ENCODE results near the gene SLC16A11.
"Not testable (repeated sequence)": the region's sequence is repeated elsewhere in the genome, so short reads cannot be mapped to it uniquely, and the experiment has no call there.

Gene SLC16A11

GRCh38 chr17:7043497-7044198 is at the start of gene SLC16A11:
Gene SLC16A11 (minus strand): TSS chr17:7044092. CDS start chr17:7043513, 579 bp downstream.
- Mint-ChIP-seq H3K9me3 (no peaks in the 10 kb centered on the region), H3K27me3 (peaks cover 4% of the 10 kb centered on the region), H3K27ac (peak within 1 kb of the TSS; percentile 61), H3K36me3 (ENCODE audit: low read depth) (no peaks in the 10 kb centered on the region), H3K4me3 (peak within 1 kb of the TSS; percentile 70), H3K4me1 (ENCODE audit: low read depth) (peaks cover 54% of the 10 kb centered on the region)
- DNase-seq, result peak; percentile 70

- H3K4me1 Mint-ChIP-seq (ENCODE audit: low read depth); DNase-seq; H3K27ac Mint-ChIP-seq; H3K4me3 Mint-ChIP-seq; H3K36me3 Mint-ChIP-seq (ENCODE audit: low read depth); H3K9me3 Mint-ChIP-seq: not testable (repeated sequence)
- peaks cover 10% of the 10 kb centered on the region for H3K27me3 Mint-ChIP-seq
Observed at GRCh38 chr17:7091311-7092005, 47.6 kb upstream of the SLC16A11 start.

- not testable (repeated sequence) for H3K4me3 Mint-ChIP-seq; H3K36me3 Mint-ChIP-seq (ENCODE audit: low read depth); H3K9me3 Mint-ChIP-seq; H3K4me1 Mint-ChIP-seq (ENCODE audit: low read depth); DNase-seq; H3K27ac Mint-ChIP-seq
- peaks cover 12% of the 10 kb centered on the region for H3K27me3 Mint-ChIP-seq
Observed at GRCh38 chr17:7089570-7089969, 45.7 kb upstream of the SLC16A11 start.

GRCh38 chr17:7088442-7088841 is 44.5 kb upstream of the SLC16A11 start:
- H3K4me3 Mint-ChIP-seq; H3K36me3 Mint-ChIP-seq (ENCODE audit: low read depth); DNase-seq; H3K27ac Mint-ChIP-seq; H3K9me3 Mint-ChIP-seq: not testable (repeated sequence)
- Mint-ChIP-seq H3K4me1 (ENCODE audit: low read depth) (peaks cover 11% of the 10 kb centered on the region), H3K27me3 (peaks cover 11% of the 10 kb centered on the region)

GRCh38 chr17:7084088-7084487 is 40.2 kb upstream of the SLC16A11 start:
- no peaks in the 10 kb centered on the region for H3K36me3 Mint-ChIP-seq (ENCODE audit: low read depth)
- no peak for DNase-seq
- peaks cover 33% of the 10 kb centered on the region for H3K4me1 Mint-ChIP-seq (ENCODE audit: low read depth)
- H3K9me3 Mint-ChIP-seq, result no peaks in the 10 kb centered on the region
- peaks cover 11% of the 10 kb centered on the region for H3K27me3 Mint-ChIP-seq
- H3K27ac Mint-ChIP-seq, result no peak overlapping the region
- H3K4me3 Mint-ChIP-seq, result no peak overlapping the region

- H3K4me3 Mint-ChIP-seq, result no peak overlapping the region
Observed at GRCh38 chr17:7083592-7083991, 39.7 kb upstream of the SLC16A11 start.

GRCh38 chr17:7081341-7082062 is 37.6 kb upstream of the SLC16A11 start:
- Mint-ChIP-seq H3K4me1 (ENCODE audit: low read depth) (peaks cover 33% of the 10 kb centered on the region), H3K27me3 (peaks cover 6% of the 10 kb centered on the region), H3K27ac (no peak overlapping the region), H3K36me3 (ENCODE audit: low read depth) (no peaks in the 10 kb centered on the region), H3K4me3 (no peak overlapping the region), H3K9me3 (no peaks in the 10 kb centered on the region)
- peak; percentile 37 for DNase-seq

More at GRCh38 chr17:7083592-7083991, 39.7 kb upstream of the SLC16A11 start:
- H3K4me1 Mint-ChIP-seq (ENCODE audit: low read depth), result peaks cover 33% of the 10 kb centered on the region
- DNase-seq, result no peak
- H3K9me3 Mint-ChIP-seq, result no peaks in the 10 kb centered on the region
- no peaks in the 10 kb centered on the region for H3K36me3 Mint-ChIP-seq (ENCODE audit: low read depth)
- H3K27me3 Mint-ChIP-seq, result peaks cover 7% of the 10 kb centered on the region
- H3K27ac Mint-ChIP-seq, result no peak overlapping the region

GRCh38 chr17:7080456-7081041 is 36.7 kb upstream of the SLC16A11 start:
- no peak overlapping the region for H3K4me3 Mint-ChIP-seq
- DNase-seq, result no peak
- H3K27me3 Mint-ChIP-seq, result peaks cover 6% of the 10 kb centered on the region
- peaks cover 33% of the 10 kb centered on the region for H3K4me1 Mint-ChIP-seq (ENCODE audit: low read depth)
- H3K36me3 Mint-ChIP-seq (ENCODE audit: low read depth), result no peaks in the 10 kb centered on the region
- H3K27ac Mint-ChIP-seq, result no peak overlapping the region
- no peaks in the 10 kb centered on the region for H3K9me3 Mint-ChIP-seq

GRCh38 chr17:7079581-7080455 is 35.9 kb upstream of the SLC16A11 start, which contains the start of gene CLEC10A:
Gene CLEC10A (minus strand): TSS chr17:7080251. CDS start chr17:7078812, 1,439 bp downstream.
- no peaks in the 10 kb centered on the region for H3K9me3 Mint-ChIP-seq
- H3K27ac Mint-ChIP-seq, result no peak within 1 kb of the TSS
- no peaks in the 10 kb centered on the region for H3K36me3 Mint-ChIP-seq (ENCODE audit: low read depth)
- H3K4me1 Mint-ChIP-seq (ENCODE audit: low read depth), result peaks cover 33% of the 10 kb centered on the region
- H3K27me3 Mint-ChIP-seq, result peaks cover 6% of the 10 kb centered on the region
- no peak for DNase-seq
- no peak within 1 kb of the TSS for H3K4me3 Mint-ChIP-seq

- no peaks in the 10 kb centered on the region for H3K27me3 Mint-ChIP-seq
- H3K9me3 Mint-ChIP-seq, result no peaks in the 10 kb centered on the region
- no peak for DNase-seq
- H3K36me3 Mint-ChIP-seq (ENCODE audit: low read depth), result no peaks in the 10 kb centered on the region
- no peak overlapping the region for H3K27ac Mint-ChIP-seq
- no peak overlapping the region for H3K4me3 Mint-ChIP-seq
- peaks cover 24% of the 10 kb centered on the region for H3K4me1 Mint-ChIP-seq (ENCODE audit: low read depth)
Observed at GRCh38 chr17:7078711-7079110, 34.8 kb upstream of the SLC16A11 start.

- no peaks in the 10 kb centered on the region for H3K36me3 Mint-ChIP-seq (ENCODE audit: low read depth)
- no peak for DNase-seq
- peaks cover 19% of the 10 kb centered on the region for H3K4me1 Mint-ChIP-seq (ENCODE audit: low read depth)
- no peak overlapping the region for H3K27ac Mint-ChIP-seq
- H3K4me3 Mint-ChIP-seq, result no peak overlapping the region
- H3K9me3 Mint-ChIP-seq, result no peaks in the 10 kb centered on the region
- no peaks in the 10 kb centered on the region for H3K27me3 Mint-ChIP-seq
Observed at GRCh38 chr17:7077911-7078546, 34.1 kb upstream of the SLC16A11 start.

GRCh38 chr17:7074931-7075330 is 31.0 kb upstream of the SLC16A11 start:
- DNase-seq, result no peak
- Mint-ChIP-seq H3K36me3 (ENCODE audit: low read depth) (no peaks in the 10 kb centered on the region), H3K9me3 (no peaks in the 10 kb centered on the region), H3K4me3 (no peak overlapping the region), H3K27ac (no peak overlapping the region), H3K4me1 (ENCODE audit: low read depth) (no peaks in the 10 kb centered on the region), H3K27me3 (no peaks in the 10 kb centered on the region)

GRCh38 chr17:7072406-7072805 is 28.5 kb upstream of the SLC16A11 start:
- Mint-ChIP-seq H3K27ac (no peak overlapping the region), H3K9me3 (peaks cover 10% of the 10 kb centered on the region)

More at GRCh38 chr17:7072406-7072805, 28.5 kb upstream of the SLC16A11 start:
- H3K27me3 Mint-ChIP-seq, result no peaks in the 10 kb centered on the region
- no peak overlapping the region for H3K4me3 Mint-ChIP-seq
- no peaks in the 10 kb centered on the region for H3K4me1 Mint-ChIP-seq (ENCODE audit: low read depth)
- no peaks in the 10 kb centered on the region for H3K36me3 Mint-ChIP-seq (ENCODE audit: low read depth)
- DNase-seq, result no peak
